ENCODE results near the gene PCNX1. TPM values are rescaled to one million over a fixed set of nuclear protein-coding genes. Genes with fewer than 3 reads are reported as not detected.
"Not testable (repeated sequence)": the region's sequence is repeated elsewhere in the genome, so short reads cannot be mapped to it uniquely, and the experiment has no call there.

PCNX1 gene
- total RNA-seq, 1 donor from 2014 or later = 79.3 TPM

GRCh38 chr14:71138448-71139293, 231.4 kb downstream of the PCNX1 start:
- no peak overlapping the region for H3K27ac ChIP-seq (ENCODE audit: low read depth, low read length)
- no peaks in the 10 kb centered on the region for H3K36me3 ChIP-seq (ENCODE audit: control insufficient read depth in 3 of 3, insufficient read depth in 3 of 3, low read length in 3 of 3)
- no peaks in the 10 kb centered on the region for H3K9me3 ChIP-seq (ENCODE audit: control insufficient read depth in 3 of 3, low read length in 3 of 3)
- H3K4me1 ChIP-seq (ENCODE audit: control insufficient read depth in 3 of 3, insufficient read depth in 3 of 3, low read length in 3 of 3) = peaks cover 0 to 5% (median 2%) of the 10 kb centered on the region in 3 donors
- no peaks in the 10 kb centered on the region for H3K27me3 ChIP-seq (ENCODE audit: control insufficient read depth in 3 of 3, insufficient read depth in 3 of 3, low read length in 3 of 3)
- H3K4me3 ChIP-seq (ENCODE audit: low read length in 3 of 3) = no peak overlapping the region
- no peak overlapping the region for H3K9ac ChIP-seq (ENCODE audit: low read depth in 1 of 3, low read length in 3 of 3)

- no peaks in the 10 kb centered on the region for H3K27me3 ChIP-seq (ENCODE audit: control insufficient read depth in 3 of 3, insufficient read depth in 3 of 3, low read length in 3 of 3)
- H3K36me3 ChIP-seq (ENCODE audit: control insufficient read depth in 3 of 3, insufficient read depth in 3 of 3, low read length in 3 of 3) = no peaks in the 10 kb centered on the region
- H3K4me1 ChIP-seq (ENCODE audit: control insufficient read depth in 3 of 3, insufficient read depth in 3 of 3, low read length in 3 of 3) = peaks cover 0 to 5% (median 2%) of the 10 kb centered on the region in 3 donors
- H3K4me3 ChIP-seq (ENCODE audit: low read length in 3 of 3) = no peak overlapping the region
- H3K9me3 ChIP-seq (ENCODE audit: control insufficient read depth in 3 of 3, low read length in 3 of 3) = no peaks in the 10 kb centered on the region
- no peak overlapping the region for H3K9ac ChIP-seq (ENCODE audit: low read depth in 1 of 3, low read length in 3 of 3)
- no peak overlapping the region for H3K27ac ChIP-seq (ENCODE audit: low read depth, low read length)
Measured at GRCh38 chr14:71139294-71139946, 232.2 kb downstream of the PCNX1 start.

GRCh38 chr14:71140157-71140556, 232.9 kb downstream of the PCNX1 start:
- Histone ChIP-seq H3K36me3 (ENCODE audit: control insufficient read depth in 3 of 3, insufficient read depth in 3 of 3, low read length in 3 of 3) (no peaks in the 10 kb centered on the region), H3K9me3 (ENCODE audit: control insufficient read depth in 3 of 3, low read length in 3 of 3) (no peaks in the 10 kb centered on the region), H3K4me1 (ENCODE audit: control insufficient read depth in 3 of 3, insufficient read depth in 3 of 3, low read length in 3 of 3) (peaks cover 0 to 5% (median 2%) of the 10 kb centered on the region in 3 donors), H3K4me3 (ENCODE audit: low read length in 3 of 3) (no peak overlapping the region), H3K27ac (ENCODE audit: low read depth, low read length) (no peak overlapping the region), H3K27me3 (ENCODE audit: control insufficient read depth in 3 of 3, insufficient read depth in 3 of 3, low read length in 3 of 3) (no peaks in the 10 kb centered on the region), H3K9ac (ENCODE audit: low read depth in 1 of 3, low read length in 3 of 3) (no peak overlapping the region)

DNA sequence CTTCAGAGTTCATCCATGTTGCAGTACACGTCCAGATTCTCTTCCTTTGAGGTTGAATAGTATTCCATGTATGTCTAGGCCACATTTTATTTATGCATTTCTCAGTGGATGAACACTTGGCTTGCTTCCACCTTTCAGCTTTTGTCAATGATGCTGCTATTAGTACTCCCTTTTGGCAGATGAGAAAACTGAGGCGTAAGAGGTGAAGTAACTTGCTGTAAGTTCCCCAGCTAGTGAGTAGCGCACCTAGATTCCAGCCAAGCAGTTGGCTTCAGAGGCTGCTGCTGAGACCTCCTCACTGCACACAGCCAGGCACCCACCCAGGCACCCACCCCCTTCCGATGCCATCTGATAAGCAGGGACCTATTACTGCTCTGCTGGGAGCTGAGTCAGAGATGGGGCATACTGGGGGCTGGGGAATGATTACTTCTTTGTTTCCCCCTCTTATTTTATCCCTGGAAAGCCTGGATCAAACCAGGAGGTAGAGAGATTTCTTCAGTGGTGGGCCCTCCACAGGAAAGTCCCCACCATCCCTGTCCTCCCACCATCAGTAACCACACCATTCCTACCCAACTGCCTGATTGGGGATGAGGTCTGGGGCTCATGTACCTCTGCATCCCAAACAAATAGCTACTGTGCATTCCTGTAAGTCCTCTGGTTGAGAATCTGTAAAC, 234.6 kb downstream of the PCNX1 start:
- Histone ChIP-seq H3K27ac (ENCODE audit: low read depth, low read length) (no peak overlapping the region), H3K9ac (ENCODE audit: low read depth in 1 of 3, low read length in 3 of 3) (no peak overlapping the region)

GRCh38 chr14:71142375-71143038, 235.2 kb downstream of the PCNX1 start:
- Histone ChIP-seq H3K9ac (ENCODE audit: low read depth in 1 of 3, low read length in 3 of 3) (no peak overlapping the region), H3K4me3 (ENCODE audit: low read length in 3 of 3) (no peak overlapping the region), H3K36me3 (ENCODE audit: control insufficient read depth in 3 of 3, insufficient read depth in 3 of 3, low read length in 3 of 3) (no peaks in the 10 kb centered on the region), H3K27ac (ENCODE audit: low read depth, low read length) (no peak overlapping the region), H3K27me3 (ENCODE audit: control insufficient read depth in 3 of 3, insufficient read depth in 3 of 3, low read length in 3 of 3) (peaks cover 0 to 3% (median 0%) of the 10 kb centered on the region in 3 donors), H3K4me1 (ENCODE audit: control insufficient read depth in 3 of 3, insufficient read depth in 3 of 3, low read length in 3 of 3) (peaks cover 0 to 5% (median 2%) of the 10 kb centered on the region in 3 donors), H3K9me3 (ENCODE audit: control insufficient read depth in 3 of 3, low read length in 3 of 3) (no peaks in the 10 kb centered on the region)

More for the DNA sequence above, 234.6 kb downstream of the PCNX1 start:
- Histone ChIP-seq H3K4me3 (ENCODE audit: low read length in 3 of 3) (no peak overlapping the region), H3K27me3 (ENCODE audit: control insufficient read depth in 3 of 3, insufficient read depth in 3 of 3, low read length in 3 of 3) (peaks cover 0 to 3% (median 0%) of the 10 kb centered on the region in 3 donors), H3K9me3 (ENCODE audit: control insufficient read depth in 3 of 3, low read length in 3 of 3) (no peaks in the 10 kb centered on the region), H3K36me3 (ENCODE audit: control insufficient read depth in 3 of 3, insufficient read depth in 3 of 3, low read length in 3 of 3) (no peaks in the 10 kb centered on the region), H3K4me1 (ENCODE audit: control insufficient read depth in 3 of 3, insufficient read depth in 3 of 3, low read length in 3 of 3) (peaks cover 0 to 5% (median 2%) of the 10 kb centered on the region in 3 donors)

GRCh38 chr14:71143381-71144290, 236.4 kb downstream of the PCNX1 start:
- Histone ChIP-seq H3K9ac (ENCODE audit: low read depth in 1 of 3, low read length in 3 of 3) (no peak overlapping the region), H3K9me3 (ENCODE audit: control insufficient read depth in 3 of 3, low read length in 3 of 3) (no peaks in the 10 kb centered on the region), H3K27ac (ENCODE audit: low read depth, low read length) (no peak overlapping the region), H3K4me1 (ENCODE audit: control insufficient read depth in 3 of 3, insufficient read depth in 3 of 3, low read length in 3 of 3) (peaks cover 0 to 5% (median 2%) of the 10 kb centered on the region in 3 donors), H3K36me3 (ENCODE audit: control insufficient read depth in 3 of 3, insufficient read depth in 3 of 3, low read length in 3 of 3) (no peaks in the 10 kb centered on the region), H3K4me3 (ENCODE audit: low read length in 3 of 3) (no peak overlapping the region), H3K27me3 (ENCODE audit: control insufficient read depth in 3 of 3, insufficient read depth in 3 of 3, low read length in 3 of 3) (peaks cover 0 to 3% (median 0%) of the 10 kb centered on the region in 3 donors)

DNA sequence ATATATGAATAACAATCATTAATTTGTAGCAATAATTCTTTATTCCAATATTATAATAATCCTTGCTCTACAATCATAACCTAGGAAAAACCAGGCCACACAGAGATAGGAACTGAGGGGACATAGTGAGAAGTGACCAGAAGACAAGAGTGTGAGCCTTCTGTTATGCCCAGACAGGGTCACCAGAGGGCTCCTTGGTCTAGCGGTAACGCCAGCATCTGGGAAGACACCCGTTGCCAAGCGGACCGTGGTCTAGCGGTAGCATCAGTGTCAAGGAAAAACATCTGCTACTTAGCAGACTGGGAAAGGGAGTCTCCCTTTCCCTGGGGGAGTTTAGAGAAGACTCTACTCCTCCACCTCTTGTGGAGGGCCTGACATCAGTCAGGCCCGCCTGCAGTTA, 240.1 kb downstream of the PCNX1 start:
- not testable (repeated sequence) for H3K27ac ChIP-seq (ENCODE audit: low read depth, low read length); H3K4me1 ChIP-seq (ENCODE audit: control insufficient read depth in 3 of 3, insufficient read depth in 3 of 3, low read length in 3 of 3); H3K9ac ChIP-seq (ENCODE audit: low read depth in 1 of 3, low read length in 3 of 3); H3K9me3 ChIP-seq (ENCODE audit: control insufficient read depth in 3 of 3, low read length in 3 of 3); H3K4me3 ChIP-seq (ENCODE audit: low read length in 3 of 3); H3K36me3 ChIP-seq (ENCODE audit: control insufficient read depth in 3 of 3, insufficient read depth in 3 of 3, low read length in 3 of 3); H3K27me3 ChIP-seq (ENCODE audit: control insufficient read depth in 3 of 3, insufficient read depth in 3 of 3, low read length in 3 of 3)

DNA sequence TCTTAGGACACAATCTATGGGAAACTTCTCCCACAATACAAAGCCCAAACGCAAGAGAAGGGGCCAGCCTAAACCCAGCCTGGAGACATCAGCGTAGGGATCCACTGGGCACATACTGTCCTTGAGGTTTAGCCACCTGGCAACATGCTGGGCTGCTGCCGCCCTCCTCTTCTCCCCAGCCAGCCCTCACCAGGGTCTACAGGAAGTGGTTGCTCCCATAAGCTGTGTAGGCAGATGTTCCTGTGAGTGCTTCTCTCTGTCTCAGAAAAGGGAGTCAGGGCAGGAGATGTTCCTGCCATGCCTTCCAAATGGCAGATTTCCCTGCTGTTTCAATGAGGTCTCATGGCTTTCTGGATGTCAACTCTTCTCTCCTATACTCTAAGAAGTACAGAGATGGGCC, 241.4 kb downstream of the PCNX1 start:
- no peak overlapping the region for H3K27ac ChIP-seq (ENCODE audit: low read depth, low read length)
- H3K4me3 ChIP-seq (ENCODE audit: low read length in 3 of 3) = no peak overlapping the region
- H3K9me3 ChIP-seq (ENCODE audit: control insufficient read depth in 3 of 3, low read length in 3 of 3) = peaks cover 0 to 4% (median 3%) of the 10 kb centered on the region in 3 donors
- H3K36me3 ChIP-seq (ENCODE audit: control insufficient read depth in 3 of 3, insufficient read depth in 3 of 3, low read length in 3 of 3) = no peaks in the 10 kb centered on the region
- no peaks in the 10 kb centered on the region for H3K4me1 ChIP-seq (ENCODE audit: control insufficient read depth in 3 of 3, insufficient read depth in 3 of 3, low read length in 3 of 3)
- no peak overlapping the region for H3K9ac ChIP-seq (ENCODE audit: low read depth in 1 of 3, low read length in 3 of 3)
- H3K27me3 ChIP-seq (ENCODE audit: control insufficient read depth in 3 of 3, insufficient read depth in 3 of 3, low read length in 3 of 3) = peaks cover 0 to 3% (median 0%) of the 10 kb centered on the region in 3 donors

- no peak overlapping the region for H3K4me3 ChIP-seq (ENCODE audit: low read length in 3 of 3)
- H3K27ac ChIP-seq (ENCODE audit: low read depth, low read length) = no peak overlapping the region
- no peaks in the 10 kb centered on the region for H3K4me1 ChIP-seq (ENCODE audit: control insufficient read depth in 3 of 3, insufficient read depth in 3 of 3, low read length in 3 of 3)
- H3K9me3 ChIP-seq (ENCODE audit: control insufficient read depth in 3 of 3, low read length in 3 of 3) = peaks cover 0 to 4% (median 3%) of the 10 kb centered on the region in 3 donors
- peaks cover 0 to 2% (median 0%) of the 10 kb centered on the region in 3 donors for H3K27me3 ChIP-seq (ENCODE audit: control insufficient read depth in 3 of 3, insufficient read depth in 3 of 3, low read length in 3 of 3)
- no peaks in the 10 kb centered on the region for H3K36me3 ChIP-seq (ENCODE audit: control insufficient read depth in 3 of 3, insufficient read depth in 3 of 3, low read length in 3 of 3)
- no peak overlapping the region for H3K9ac ChIP-seq (ENCODE audit: low read depth in 1 of 3, low read length in 3 of 3)
Measured at GRCh38 chr14:71150737-71151136, 243.5 kb downstream of the PCNX1 start.

Data from skeletal muscle tissue (tissue), 4 donors.